ENCODE measurements around the gene TSPAN9. TPM values are rescaled to one million over a fixed set of nuclear protein-coding genes. Genes with fewer than 3 reads are reported as not detected.
A peak's percentile ranks its signal among the peaks of the same experiment; 100 is the strongest.

Gene TSPAN9
- total RNA-seq, 1 donor from 2014 or later = 7.8 TPM

DNA sequence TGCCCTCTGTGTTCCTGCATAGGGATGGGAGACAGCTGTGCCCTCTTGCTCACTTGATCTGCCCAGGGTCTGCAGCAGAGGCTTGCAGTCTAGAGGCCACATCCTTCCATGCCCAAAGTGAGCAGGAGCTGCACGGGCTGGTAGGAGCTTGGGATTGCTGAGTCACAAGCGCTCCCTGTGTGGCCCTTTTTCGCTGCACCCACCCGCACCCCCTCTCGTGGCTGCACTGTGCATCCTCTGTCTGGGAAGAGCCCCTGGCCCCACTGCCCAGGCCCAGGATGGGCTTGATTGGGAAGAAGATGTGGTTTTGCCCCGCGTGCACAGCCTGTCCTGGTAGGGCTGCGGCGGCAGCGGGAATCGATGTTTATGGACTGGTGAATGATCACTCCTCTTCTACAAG is 192.4 kb downstream of the TSPAN9 start:
- H3K36me3 ChIP-seq = no peaks in the 10 kb centered on the region
- no peak overlapping the region for H2AFZ ChIP-seq (replicated peaks)
- TF ChIP-seq, protein P1, sequence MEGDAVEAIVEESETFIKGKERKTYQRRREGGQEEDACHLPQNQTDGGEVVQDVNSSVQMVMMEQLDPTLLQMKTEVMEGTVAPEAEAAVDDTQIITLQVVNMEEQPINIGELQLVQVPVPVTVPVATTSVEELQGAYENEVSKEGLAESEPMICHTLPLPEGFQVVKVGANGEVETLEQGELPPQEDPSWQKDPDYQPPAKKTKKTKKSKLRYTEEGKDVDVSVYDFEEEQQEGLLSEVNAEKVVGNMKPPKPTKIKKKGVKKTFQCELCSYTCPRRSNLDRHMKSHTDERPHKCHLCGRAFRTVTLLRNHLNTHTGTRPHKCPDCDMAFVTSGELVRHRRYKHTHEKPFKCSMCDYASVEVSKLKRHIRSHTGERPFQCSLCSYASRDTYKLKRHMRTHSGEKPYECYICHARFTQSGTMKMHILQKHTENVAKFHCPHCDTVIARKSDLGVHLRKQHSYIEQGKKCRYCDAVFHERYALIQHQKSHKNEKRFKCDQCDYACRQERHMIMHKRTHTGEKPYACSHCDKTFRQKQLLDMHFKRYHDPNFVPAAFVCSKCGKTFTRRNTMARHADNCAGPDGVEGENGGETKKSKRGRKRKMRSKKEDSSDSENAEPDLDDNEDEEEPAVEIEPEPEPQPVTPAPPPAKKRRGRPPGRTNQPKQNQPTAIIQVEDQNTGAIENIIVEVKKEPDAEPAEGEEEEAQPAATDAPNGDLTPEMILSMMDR (IDR thresholded peaks at IDR 0.05) = peak; percentile 9
- no peak for TF ChIP-seq EZH2 (IDR thresholded peaks at IDR 0.05)
- peaks cover 1% of the 10 kb centered on the region for H3K9me3 Mint-ChIP-seq
- H3F3A ChIP-seq (ENCODE audit: low read depth) = no peaks in the 10 kb centered on the region
- peaks cover 8% of the 10 kb centered on the region for H3K4me1 ChIP-seq
- H3K4me3 Mint-ChIP-seq = no peak overlapping the region
- H3K27me3 Mint-ChIP-seq (ENCODE audit: insufficient read depth, low read depth) = peaks cover 7% of the 10 kb centered on the region
- no peaks in the 10 kb centered on the region for H3K36me3 Mint-ChIP-seq
- no peak overlapping the region for H3K27ac Mint-ChIP-seq
- H3K27ac ChIP-seq = no peak overlapping the region
- H3K79me2 ChIP-seq (ENCODE audit: low read depth) = no peaks in the 10 kb centered on the region
- no peaks in the 10 kb centered on the region for H3K9me3 ChIP-seq (ENCODE audit: low read depth)
- peaks cover 48% of the 10 kb centered on the region for H3K4me1 Mint-ChIP-seq
- H3K27me3 ChIP-seq = no peaks in the 10 kb centered on the region
- H3K9ac ChIP-seq = no peak overlapping the region
- no peak overlapping the region for H3K4me2 ChIP-seq
- peak; percentile 36 for DNase-seq (ENCODE audit: low spot score)
- H4K20me1 ChIP-seq (ENCODE audit: low read depth) = no peaks in the 10 kb centered on the region
- no peak overlapping the region for H3K4me3 ChIP-seq

DNA sequence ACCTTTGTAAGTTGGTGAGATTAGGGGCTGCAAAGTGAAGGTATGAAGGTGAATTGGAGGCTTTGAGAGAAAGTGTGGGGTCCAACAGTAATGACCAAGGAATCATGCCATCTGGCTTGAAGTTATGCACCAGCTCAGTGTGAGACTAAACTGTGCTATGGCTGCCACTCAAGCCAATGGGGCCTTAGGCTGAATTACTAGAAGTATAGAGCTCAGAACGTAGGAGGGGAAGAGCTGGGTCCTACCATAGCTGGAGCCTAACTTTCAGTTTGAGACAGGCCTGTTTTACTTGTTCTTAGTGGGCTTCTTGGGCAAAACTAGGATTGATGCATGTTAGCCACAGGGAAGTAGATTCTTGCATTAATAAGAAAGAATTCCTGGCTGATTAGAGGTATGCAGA is 194.0 kb downstream of the TSPAN9 start:
- Histone ChIP-seq H3K4me1 (peaks cover 8% of the 10 kb centered on the region), H3K4me3 (no peak overlapping the region), H3K36me3 (no peaks in the 10 kb centered on the region), H4K20me1 (ENCODE audit: low read depth) (no peaks in the 10 kb centered on the region), H3K4me2 (no peak overlapping the region), H3K27ac (no peak overlapping the region), H3F3A (ENCODE audit: low read depth) (no peaks in the 10 kb centered on the region), H3K9me3 (ENCODE audit: low read depth) (no peaks in the 10 kb centered on the region), H2AFZ (replicated peaks) (no peak overlapping the region), H3K79me2 (ENCODE audit: low read depth) (no peaks in the 10 kb centered on the region), H3K27me3 (no peaks in the 10 kb centered on the region), H3K9ac (no peak overlapping the region)
- H3K4me3 Mint-ChIP-seq = no peak overlapping the region
- no peaks in the 10 kb centered on the region for H3K36me3 Mint-ChIP-seq
- peaks cover under 1% of the 10 kb centered on the region for H3K9me3 Mint-ChIP-seq
- peaks cover 9% of the 10 kb centered on the region for H3K27me3 Mint-ChIP-seq (ENCODE audit: insufficient read depth, low read depth)
- DNase-seq (ENCODE audit: low spot score) = no peak
- TF ChIP-seq, protein P1 (IDR thresholded peaks at IDR 0.05) = no peak
- TF ChIP-seq EZH2 (IDR thresholded peaks at IDR 0.05) (no peak), EZH2phosphoT487 (IDR thresholded peaks at IDR 0.05) (no peak)
- peaks cover 42% of the 10 kb centered on the region for H3K4me1 Mint-ChIP-seq
- no peak overlapping the region for H3K27ac Mint-ChIP-seq

DNA sequence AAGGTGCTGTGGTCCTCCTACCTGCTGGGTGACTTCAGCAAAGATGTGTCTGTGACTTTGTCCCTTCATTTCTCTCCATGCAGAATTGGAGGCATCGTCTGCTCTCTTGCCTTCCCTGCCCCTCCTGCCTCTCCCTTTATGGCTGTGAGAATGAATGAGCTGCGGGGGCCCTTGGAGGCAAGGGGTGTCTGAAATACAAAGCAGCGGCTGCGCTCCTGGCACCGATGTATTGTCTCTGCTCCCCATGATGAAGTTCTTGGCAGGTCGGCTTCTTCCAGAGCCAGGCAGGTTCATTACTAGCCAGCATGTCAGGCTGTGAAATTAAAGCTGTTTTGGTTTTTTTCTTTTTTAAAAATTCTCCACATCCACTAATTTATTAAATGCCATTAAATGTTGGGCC is 194.5 kb downstream of the TSPAN9 start:
- Histone ChIP-seq H3F3A (ENCODE audit: low read depth) (no peaks in the 10 kb centered on the region), H3K4me2 (peak overlapping the region; percentile 13), H3K4me1 (peaks cover 8% of the 10 kb centered on the region), H3K9ac (no peak overlapping the region), H3K4me3 (no peak overlapping the region), H3K27ac (no peak overlapping the region), H3K79me2 (ENCODE audit: low read depth) (no peaks in the 10 kb centered on the region), H4K20me1 (ENCODE audit: low read depth) (no peaks in the 10 kb centered on the region), H3K9me3 (ENCODE audit: low read depth) (no peaks in the 10 kb centered on the region), H3K36me3 (no peaks in the 10 kb centered on the region), H2AFZ (replicated peaks) (no peak overlapping the region), H3K27me3 (no peaks in the 10 kb centered on the region)
- Mint-ChIP-seq H3K36me3 (no peaks in the 10 kb centered on the region), H3K9me3 (no peaks in the 10 kb centered on the region), H3K4me3 (no peak overlapping the region), H3K27me3 (ENCODE audit: insufficient read depth, low read depth) (peaks cover 9% of the 10 kb centered on the region), H3K27ac (no peak overlapping the region), H3K4me1 (peaks cover 41% of the 10 kb centered on the region)
- no peak for DNase-seq (ENCODE audit: low spot score)
- TF ChIP-seq EZH2phosphoT487 (IDR thresholded peaks at IDR 0.05) (no peak), EZH2 (IDR thresholded peaks at IDR 0.05) (no peak)
- TF ChIP-seq, protein P1 (IDR thresholded peaks at IDR 0.05) = no peak
